HepG2 (cell line): ENCODE results near the gene ZC3H18. TPM values are rescaled to one million over a fixed set of nuclear protein-coding genes. Genes with fewer than 3 reads are reported as not detected.

Experiments used
- AKAP8 ChIP-seq: sonication (generic); formaldehyde crosslinking; IDR thresholded peaks from 2 replicates; pipeline ENCODE4 v1.5.1; 2020; ENCODE audit warnings: mild to moderate bottlenecking, missing genetic modification reagents
- CSRNP2 ChIP-seq: sonication (generic); formaldehyde crosslinking; conservative IDR thresholded peaks from 2 replicates; pipeline ENCODE4 v1.8.0; 2022; ENCODE audit warnings: low read depth, missing genetic modification reagents
- E2F5 ChIP-seq: sonication (generic); formaldehyde crosslinking; conservative IDR thresholded peaks from 2 replicates; pipeline ENCODE4 v1.4.0; 2020; ENCODE audit warnings: missing genetic modification reagents
- EEA1 ChIP-seq: sonication (generic); formaldehyde crosslinking; IDR thresholded peaks from 2 replicates; pipeline ENCODE4 v1.5.1; 2020; ENCODE audit warnings: mild to moderate bottlenecking, missing genetic modification reagents, borderline replicate concordance
- ETV5 ChIP-seq: IDR thresholded peaks from 2 replicates; pipeline ENCODE4 v1.6.1; 2018; ENCODE audit warnings: missing biosample characterization, missing genetic modification reagents, inconsistent platforms, borderline replicate concordance
- GPN1 ChIP-seq: sonication (generic); formaldehyde crosslinking; IDR thresholded peaks from 2 replicates; pipeline ENCODE4 v1.5.1; 2020; ENCODE audit warnings: missing genetic modification reagents, borderline replicate concordance
- HIVEP1 ChIP-seq: sonication (generic); formaldehyde crosslinking; IDR thresholded peaks from 2 replicates; pipeline ENCODE4 v1.4.0; 2020; ENCODE audit warnings: mild to moderate bottlenecking, missing genetic modification reagents
- ISL2 ChIP-seq: sonication (generic); formaldehyde crosslinking; IDR thresholded peaks from 2 replicates; pipeline ENCODE4 v1.5.0; 2020; ENCODE audit warnings: missing genetic modification reagents
- MAX ChIP-seq: IDR thresholded peaks from 2 replicates; pipeline ENCODE4 v1.6.1; 2012; ENCODE audit warnings: inconsistent platforms
- MIXL1 ChIP-seq: IDR thresholded peaks from 2 replicates; pipeline ENCODE4 v1.6.1; 2016
- MXD3 ChIP-seq: IDR thresholded peaks from 2 replicates; pipeline ENCODE4 v1.6.1; 2016; ENCODE audit warnings: mild to moderate bottlenecking, missing biosample characterization, missing genetic modification reagents
- NFIC ChIP-seq: IDR thresholded peaks from 2 replicates; pipeline ENCODE4 v1.6.1; 2012; ENCODE audit warnings: mild to moderate bottlenecking, low read length, inconsistent platforms
- RARA ChIP-seq: IDR thresholded peaks from 2 replicates; pipeline ENCODE4 v1.6.1; 2016; ENCODE audit warnings: missing genetic modification reagents, missing compliant biosample characterization
- RELA ChIP-seq: sonication (generic); formaldehyde crosslinking; IDR thresholded peaks from 2 replicates; pipeline ENCODE4 v1.4.0; 2020; ENCODE audit warnings: missing genetic modification reagents
- SKI ChIP-seq: fragments of 450-650 bp; IDR thresholded peaks from one replicate; pipeline ENCODE4 v1.6.1; 2018; ENCODE audit warnings: mild to moderate bottlenecking; ENCODE audit not compliant: partially characterized antibody
- SOX6 ChIP-seq, 2 experiments: fragments of 450-650 bp in 1 of 2; sonication (generic) in 1 of 2; formaldehyde crosslinking in 1 of 2; IDR thresholded peaks; 2 replicates each; pipeline versions ENCODE4 v1.4.0 to v1.6.1; 2017 to 2020; ENCODE audit warnings: antibody characterized with exemption in 1 of 2, mild to moderate bottlenecking in 1 of 2, missing genetic modification reagents in 1 of 2
- SP4 ChIP-seq: sonication (generic); formaldehyde crosslinking; IDR thresholded peaks from 2 replicates; pipeline ENCODE4 v1.8.1; 2023; ENCODE audit warnings: mild to moderate bottlenecking, missing genetic modification reagents
- TAF1 ChIP-seq: sonication (generic); formaldehyde crosslinking; IDR thresholded peaks from 2 replicates; pipeline ENCODE4 v1.4.0; 2020; ENCODE audit warnings: missing genetic modification reagents
- TRAFD1 ChIP-seq: sonication (generic); formaldehyde crosslinking; IDR thresholded peaks from 2 replicates; pipeline ENCODE4 v1.5.1; 2020; ENCODE audit warnings: missing genetic modification reagents, mild to moderate bottlenecking, borderline replicate concordance
- ZBTB44 ChIP-seq: sonication (generic); formaldehyde crosslinking; IDR thresholded peaks from 2 replicates; pipeline ENCODE4 v1.4.0; 2020; ENCODE audit warnings: missing genetic modification reagents
- ZBTB8A ChIP-seq: sonication (generic); formaldehyde crosslinking; IDR thresholded peaks from 2 replicates; pipeline ENCODE4 v1.4.0; 2020; ENCODE audit warnings: mild to moderate bottlenecking, low read depth, missing genetic modification reagents, borderline replicate concordance
- ZC3H13 ChIP-seq: sonication (generic); formaldehyde crosslinking; IDR thresholded peaks from 2 replicates; pipeline ENCODE4 v1.8.1; 2023; ENCODE audit warnings: mild to moderate bottlenecking, missing genetic modification reagents, moderate library complexity
- ZFX ChIP-seq: sonication (generic); formaldehyde crosslinking; IDR thresholded peaks from 2 replicates; pipeline ENCODE4 v1.4.0; 2020; ENCODE audit warnings: mild to moderate bottlenecking, low read depth, missing genetic modification reagents, moderate library complexity
- ZNF205 ChIP-seq: IDR thresholded peaks from 2 replicates; pipeline ENCODE4 v1.6.1; 2018; ENCODE audit warnings: missing biosample characterization, missing genetic modification reagents
- ZNF781 ChIP-seq: sonication (generic); formaldehyde crosslinking; IDR thresholded peaks from 2 replicates; pipeline ENCODE4 v1.5.1; 2020; ENCODE audit warnings: borderline replicate concordance, mild to moderate bottlenecking, missing genetic modification reagents; ENCODE audit errors: not compliant biosample characterization
- polyA plus RNA-seq, 8 experiments: library from polyadenylated mRNA; depleted of rRNA in 3 of 8; stranded (reverse) in 7 of 8; unstranded in 1 of 8; fragments of >200 nt; fragmentation: Illumina TruSeq in 4 of 8; extraction: Trizol in 4 of 8; gene quantifications; 2 replicates each; pipeline versions ENCODE4 v1.2.1 to v1.2.3, GENCODE V29; 2011 to 2016; ENCODE audit warnings: low read depth in 4 of 8, missing spikeins in 1 of 8, mixed read lengths in 1 of 8; ENCODE audit not compliant: insufficient read depth in 1 of 8
- total RNA-seq, 5 experiments: library from RNA; depleted of rRNA; stranded (reverse); fragments of >200 nt; fragmentation: Illumina TruSeq; extraction: Trizol; gene quantifications; 2 replicates each; pipeline ENCODE4 v1.2.3, GENCODE V29; 2016; ENCODE audit warnings: low read depth in 1 of 5

ZC3H18 gene
- total and polyA plus RNA-seq, 2 of the 13 experiments (the other 11 are each of a cell fraction or from before 2014, with no cell fraction given) = 11.2 to 27.4 TPM

- TF ChIP-seq E2F5 (CRISPR knock-in tag) = no peak
- peak; percentile 50; the same call in 1 of the 2 replicates for TF ChIP-seq AKAP8 (CRISPR knock-in tag)
- TF ChIP-seq TAF1 (CRISPR knock-in tag) = 0 out of 2 replicates have a peak, but pooled peaks have one; percentile 17
- no peak for TF ChIP-seq ZBTB8A (CRISPR knock-in tag)
- peak; percentile 52; the same call in 1 of the 2 replicates for TF ChIP-seq MXD3 (CRISPR knock-in tag)
- TF ChIP-seq ZBTB44 (CRISPR knock-in tag) = no peak
- TF ChIP-seq HIVEP1 = peak; percentile 49
- no peak for TF ChIP-seq EEA1 (CRISPR knock-in tag)
- TF ChIP-seq SP4 = peak; percentile 43; the same call in 1 of the 2 replicates
- no peak for TF ChIP-seq ZNF781
- no peak for TF ChIP-seq RELA (CRISPR knock-in tag)
- TF ChIP-seq MIXL1 (CRISPR knock-in tag) = no peak
- TF ChIP-seq RARA = no peak
- no peak for TF ChIP-seq SKI
- TF ChIP-seq CSRNP2 = no peak
- TF ChIP-seq ZC3H13 (CRISPR knock-in tag) = peak; percentile 80
- 0 out of 2 replicates have a peak, but pooled peaks have one; percentile 50 for TF ChIP-seq ZNF205 (CRISPR knock-in tag)
- peak; percentile 52 for TF ChIP-seq ETV5 (CRISPR knock-in tag)
- TF ChIP-seq MAX = peak; percentile 66
- no peak for TF ChIP-seq TRAFD1
- TF ChIP-seq SOX6 (IDR thresholded peaks at IDR 0.05) = no peak
- peak; percentile 47; the same call in 1 of the 2 replicates for TF ChIP-seq SOX6 (CRISPR knock-in tag; IDR thresholded peaks at IDR 0.05)
- TF ChIP-seq ZFX (CRISPR knock-in tag) = no peak; the same call in 1 of the 2 replicates
- TF ChIP-seq ISL2 (CRISPR knock-in tag) = no peak
- TF ChIP-seq GPN1 (CRISPR knock-in tag) = no peak
- TF ChIP-seq NFIC = no peak
These were observed 111.0 kb downstream of the ZC3H18 start (continued) for GRCh38 chr16:88681084-88681680.
